ENCODE data around the gene SNRNP35. TPM values are rescaled to one million over a fixed set of nuclear protein-coding genes. Genes with fewer than 3 reads are reported as not detected.
"Not testable (repeated sequence)": the region's sequence is repeated elsewhere in the genome, so short reads cannot be mapped to it uniquely, and the experiment has no call there.

SNRNP35 gene
- total RNA-seq, 2 donors from 2014 or later = 16.6 to 22.6 TPM

GRCh38 chr12:123478069-123478468 lies 20.1 kb downstream of the SNRNP35 start:
- no peaks in the 10 kb centered on the region for H3K27me3 ChIP-seq (replicated peaks; ENCODE audit: insufficient read depth)
- H3K36me3 ChIP-seq = no peaks in the 10 kb centered on the region
- 90% methylated on average over 11 of the region's 11 CpGs for WGBS
- intact Hi-C loops (cut with DNase I) = no loop called here
- DNase-seq (ENCODE audit: low spot score) = no peak
- no peaks in the 10 kb centered on the region for H3K9me3 ChIP-seq
- H3K27ac ChIP-seq = no peak overlapping the region
- no peak for TF ChIP-seq POLR2A (IDR thresholded peaks at IDR 0.05)
- TF ChIP-seq CTCF (IDR thresholded peaks at IDR 0.05) = no peak
- no peak for TF ChIP-seq POLR2AphosphoS5 (IDR thresholded peaks at IDR 0.05)
- no peaks in the 10 kb centered on the region for H3K4me1 ChIP-seq (replicated peaks)
- no peak overlapping the region for H3K4me3 ChIP-seq

GRCh38 chr12:123478762-123479161 lies 20.8 kb downstream of the SNRNP35 start:
- no peaks in the 10 kb centered on the region for H3K9me3 ChIP-seq
- no peaks in the 10 kb centered on the region for H3K27me3 ChIP-seq (replicated peaks; ENCODE audit: insufficient read depth)
- 73% methylated on average over 10 of the region's 10 CpGs for WGBS
- H3K36me3 ChIP-seq = no peaks in the 10 kb centered on the region
- H3K27ac ChIP-seq = peak overlapping the region in 1 of 2 donors; percentile 31
- no peak overlapping the region for H3K4me3 ChIP-seq
- intact Hi-C loops (cut with DNase I) = no loop called here
- no peak for DNase-seq (ENCODE audit: low spot score)
- no peaks in the 10 kb centered on the region for H3K4me1 ChIP-seq (replicated peaks)
- TF ChIP-seq POLR2AphosphoS5 (IDR thresholded peaks at IDR 0.05) = no peak
- no peak for TF ChIP-seq CTCF (IDR thresholded peaks at IDR 0.05)
- TF ChIP-seq POLR2A (IDR thresholded peaks at IDR 0.05) = no peak

GRCh38 chr12:123479442-123480180 lies 21.7 kb downstream of the SNRNP35 start:
- H3K4me3 ChIP-seq = no peak overlapping the region
- intact Hi-C loops (cut with DNase I) = no loop called here
- no peaks in the 10 kb centered on the region for H3K4me1 ChIP-seq (replicated peaks)
- H3K27ac ChIP-seq = peak overlapping the region; percentile 31 to 40
- H3K36me3 ChIP-seq = no peaks in the 10 kb centered on the region
- no peaks in the 10 kb centered on the region for H3K27me3 ChIP-seq (replicated peaks; ENCODE audit: insufficient read depth)
- TF ChIP-seq POLR2AphosphoS5 (IDR thresholded peaks at IDR 0.05) (no peak), CTCF (IDR thresholded peaks at IDR 0.05) (no peak), POLR2A (IDR thresholded peaks at IDR 0.05) (no peak)
- 78% methylated on average over 14 of the region's 14 CpGs for WGBS
- DNase-seq (ENCODE audit: low spot score) = no peak
- H3K9me3 ChIP-seq = no peaks in the 10 kb centered on the region

GRCh38 chr12:123481251-123481650 lies 23.3 kb downstream of the SNRNP35 start:
- H3K4me3 ChIP-seq; H3K27ac ChIP-seq; H3K27me3 ChIP-seq (replicated peaks; ENCODE audit: insufficient read depth); DNase-seq (ENCODE audit: low spot score); H3K36me3 ChIP-seq; intact Hi-C loops (cut with DNase I); H3K9me3 ChIP-seq; H3K4me1 ChIP-seq (replicated peaks): not testable (repeated sequence)
- WGBS = 86% methylated on average over 5 of the region's 5 CpGs

- no peaks in the 10 kb centered on the region for H3K36me3 ChIP-seq
- WGBS = 79% methylated on average over 6 of the region's 6 CpGs
These were observed 24.9 kb downstream of the SNRNP35 start for GRCh38 chr12:123482876-123483275.

More at GRCh38 chr12:123482876-123483275, 24.9 kb downstream of the SNRNP35 start:
- Histone ChIP-seq H3K27ac (no peak overlapping the region), H3K9me3 (no peaks in the 10 kb centered on the region), H3K4me3 (no peak overlapping the region), H3K27me3 (replicated peaks; ENCODE audit: insufficient read depth) (no peaks in the 10 kb centered on the region), H3K4me1 (replicated peaks) (no peaks in the 10 kb centered on the region)
- TF ChIP-seq CTCF (IDR thresholded peaks at IDR 0.05) = no peak
- TF ChIP-seq POLR2AphosphoS5 (IDR thresholded peaks at IDR 0.05) = no peak
- TF ChIP-seq POLR2A (IDR thresholded peaks at IDR 0.05) = no peak
- intact Hi-C loops (cut with DNase I) = no loop called here
- DNase-seq (ENCODE audit: low spot score) = no peak
